Islet of Langerhans (tissue), 1 donor: ENCODE measurements around the gene TNS3.

Source experiments
- FAIRE-seq: peaks from one replicate; lab custom pipeline; 2011; peaks lifted over from hg19 to GRCh38; lab: Jason Lieb, UNC

TNS3 gene

DNA sequence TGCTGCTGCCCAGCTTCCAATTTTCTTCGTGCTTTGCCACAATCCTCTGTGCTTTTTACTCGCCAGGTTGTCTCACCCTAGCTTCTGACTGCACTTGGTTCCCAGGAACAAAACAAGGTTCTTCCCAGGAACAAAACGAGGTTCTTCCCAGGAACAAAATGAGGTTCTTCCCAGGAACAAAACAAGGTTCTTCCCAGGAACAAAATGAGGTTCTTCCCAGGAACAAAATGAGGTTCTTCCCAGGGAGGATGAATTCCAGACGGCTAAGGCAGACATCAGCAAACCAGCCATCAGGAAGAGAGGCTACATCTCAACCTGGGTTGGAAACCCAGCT lies 41.9 kb downstream of the TNS3 start:
- FAIRE-seq = no peak

DNA sequence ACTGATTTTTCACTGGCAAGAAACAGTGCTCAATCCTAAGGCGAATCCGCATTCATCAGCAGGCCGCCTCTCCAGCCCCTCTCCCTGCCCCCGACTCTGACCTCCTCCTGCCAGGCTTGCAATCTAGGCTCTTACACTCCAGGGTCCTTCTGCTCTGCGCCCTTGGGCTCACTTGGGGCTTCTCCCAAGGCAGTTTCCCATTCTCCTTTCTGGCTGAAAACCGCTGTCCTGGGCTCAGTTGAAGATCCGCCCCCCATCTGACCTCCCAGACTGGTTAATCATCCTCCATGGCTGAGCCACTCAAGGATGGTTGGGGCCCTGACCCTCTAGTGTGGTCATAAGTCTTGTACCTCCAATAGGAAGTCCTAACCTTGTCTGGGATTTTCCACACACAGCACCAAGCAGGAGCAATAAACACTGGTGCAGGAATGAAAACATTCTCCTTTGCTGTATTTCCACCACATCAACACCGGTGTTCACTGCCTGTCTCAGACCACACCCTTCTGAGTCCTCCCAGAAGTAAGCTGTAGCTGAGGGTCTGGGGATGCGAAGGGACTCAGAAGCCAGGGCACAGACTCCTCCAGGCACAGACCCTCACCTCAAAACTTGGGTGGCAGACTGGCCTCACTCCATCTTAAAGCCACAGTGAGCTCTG lies 42.4 kb downstream of the TNS3 start:
- FAIRE-seq = no peak

DNA sequence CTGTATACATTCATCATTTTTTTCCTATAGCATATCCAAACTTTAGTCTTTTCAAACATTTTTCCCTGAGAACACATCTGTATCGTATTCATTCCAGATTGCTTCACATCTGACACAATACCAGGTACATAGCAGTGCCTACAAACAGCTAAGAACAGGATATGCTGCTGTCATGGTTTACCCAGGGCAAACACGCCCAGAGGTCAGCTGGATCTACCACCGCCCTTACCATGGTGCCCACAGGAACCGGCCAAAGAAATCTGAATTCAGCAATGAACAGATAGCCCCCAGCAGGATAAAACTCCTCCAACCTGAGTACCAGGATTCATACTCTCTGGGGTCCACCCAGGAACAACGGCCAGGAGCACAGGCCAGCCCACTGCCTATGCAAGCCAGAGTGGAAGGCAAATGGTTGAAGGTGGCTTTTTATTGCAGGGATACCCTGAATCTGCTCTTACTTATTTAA lies 43.0 kb downstream of the TNS3 start:
- FAIRE-seq = no peak

DNA sequence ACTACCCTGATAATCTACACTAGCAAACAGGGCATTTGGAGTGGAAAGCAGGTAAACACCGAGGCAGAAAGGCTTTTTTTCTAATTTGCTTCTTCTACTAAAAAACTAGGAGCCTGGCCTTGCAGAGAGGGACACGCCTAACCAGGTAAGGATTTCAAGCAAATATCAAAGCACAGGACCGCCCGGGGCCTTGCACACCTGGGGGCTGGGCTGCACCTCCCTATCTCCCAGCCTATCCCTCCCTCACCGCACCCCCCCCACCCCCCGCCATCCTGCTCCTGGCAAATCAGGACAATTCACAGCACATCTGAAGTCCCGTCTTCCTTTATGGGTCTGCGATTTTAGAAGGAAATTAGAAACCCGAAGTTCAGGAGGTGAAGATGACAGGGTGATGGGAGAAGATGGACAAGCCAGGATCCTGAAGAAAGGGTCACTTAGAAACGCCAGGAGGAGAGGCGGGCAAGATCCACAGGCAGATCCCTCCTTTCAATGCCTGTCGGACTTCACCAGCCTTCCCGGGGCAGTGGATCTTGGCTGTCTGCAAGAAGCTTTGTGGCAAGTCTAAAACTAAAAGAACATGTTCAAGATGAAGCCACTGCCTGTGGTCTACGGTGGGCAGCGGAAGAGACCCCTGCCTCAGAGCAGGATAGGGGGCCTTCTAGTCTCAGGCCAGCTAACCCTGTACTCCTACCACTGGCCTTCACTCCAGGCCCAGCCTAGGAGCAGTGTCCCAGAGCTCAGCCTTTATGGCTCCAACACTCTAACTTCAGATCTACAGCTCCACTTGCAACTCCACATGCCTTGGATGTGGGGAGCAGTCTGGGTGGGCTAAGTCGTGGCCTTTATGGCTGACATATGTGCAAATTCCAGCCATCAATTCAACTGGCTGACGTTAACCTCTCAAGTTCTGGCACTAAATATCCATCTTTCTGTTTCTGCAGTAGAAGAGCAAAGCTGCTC lies 43.9 kb downstream of the TNS3 start:
- no peak for FAIRE-seq

DNA sequence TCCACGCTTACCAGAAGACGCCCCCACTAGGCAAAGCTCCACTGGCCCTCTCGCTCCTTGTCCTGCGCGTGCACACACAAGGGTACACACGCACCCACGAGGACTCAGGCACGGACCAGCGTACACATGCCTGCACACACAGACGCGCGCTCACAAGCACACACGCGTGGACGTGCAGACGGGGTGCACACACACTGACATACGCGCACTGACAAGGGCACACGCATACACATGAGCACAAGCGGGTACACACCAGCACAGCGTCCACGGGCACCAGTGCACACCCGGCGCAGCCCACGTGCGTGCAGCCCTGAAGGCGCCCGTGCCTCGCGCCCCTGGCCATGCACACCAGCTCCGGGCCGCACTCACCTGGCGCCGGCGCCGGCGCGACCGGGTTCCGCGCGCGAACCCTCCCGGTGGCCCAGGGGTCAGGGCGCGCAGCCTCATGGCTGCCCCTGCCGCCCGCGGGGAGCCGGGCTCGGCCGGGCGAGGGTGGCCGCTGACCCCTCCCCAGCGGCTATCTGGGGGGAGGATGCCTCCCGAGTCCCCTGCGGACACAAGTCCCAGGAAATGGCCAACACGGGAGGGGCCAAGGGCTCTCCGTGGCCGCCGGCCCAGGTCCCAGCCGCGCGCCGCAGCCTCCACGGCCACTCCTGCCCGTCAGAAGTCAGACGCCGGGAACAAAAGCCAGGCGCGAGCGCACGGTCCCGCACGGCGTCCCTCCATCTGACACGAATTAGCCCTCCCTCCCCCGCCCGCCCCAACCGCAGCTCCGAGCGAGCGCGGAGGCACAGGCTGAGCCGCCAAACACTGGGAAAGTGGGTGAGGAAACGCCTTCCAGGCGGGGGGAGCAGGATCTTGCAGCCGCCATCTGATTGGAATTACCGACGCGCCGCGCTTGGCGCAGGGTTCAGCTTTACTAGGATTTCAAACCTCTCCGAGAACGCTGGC lies 45.0 kb downstream of the TNS3 start:
- no peak for FAIRE-seq

DNA sequence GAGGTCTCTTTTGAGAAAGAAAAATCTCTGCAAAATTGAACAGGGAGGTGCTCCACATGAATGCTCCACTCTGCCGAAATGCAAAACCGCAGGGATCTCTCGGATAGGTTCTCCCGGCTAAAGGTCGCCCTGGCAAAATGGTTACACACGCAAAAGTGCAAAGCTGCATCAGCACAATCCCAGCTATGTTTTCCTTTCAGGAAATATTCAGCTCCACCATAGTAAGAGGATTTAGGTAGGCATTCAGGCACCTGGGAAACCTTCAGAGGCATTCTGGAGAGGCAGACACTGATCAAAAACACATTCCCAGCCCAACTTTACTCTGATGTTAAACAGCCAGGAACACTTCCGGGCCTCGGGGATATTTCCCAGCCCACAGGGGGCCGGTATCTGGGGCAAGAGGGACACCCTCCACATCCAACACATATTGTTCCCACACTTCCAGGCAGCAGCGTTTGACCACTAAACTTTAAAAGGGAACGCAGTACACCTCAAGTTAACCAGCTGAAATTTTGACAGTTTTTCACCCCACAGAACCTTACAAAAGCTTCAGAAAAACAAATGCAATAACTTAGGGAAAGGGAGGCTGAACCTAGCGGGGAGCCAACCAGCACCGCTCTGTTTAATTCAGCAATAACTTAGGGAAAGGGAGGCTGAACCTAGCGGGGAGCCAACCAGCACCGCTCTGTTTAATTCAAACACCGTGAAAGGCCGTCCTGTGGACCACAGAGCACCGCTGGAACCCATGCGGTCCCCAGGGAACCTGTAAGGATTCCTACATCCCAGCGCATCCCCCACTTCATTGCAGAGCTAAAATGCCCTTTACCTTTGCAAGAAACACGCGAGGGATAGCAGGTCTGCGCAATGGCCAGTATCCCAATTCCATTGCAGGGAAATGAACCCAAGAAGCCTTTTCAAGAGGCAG lies 45.9 kb downstream of the TNS3 start:
- FAIRE-seq = no peak

DNA sequence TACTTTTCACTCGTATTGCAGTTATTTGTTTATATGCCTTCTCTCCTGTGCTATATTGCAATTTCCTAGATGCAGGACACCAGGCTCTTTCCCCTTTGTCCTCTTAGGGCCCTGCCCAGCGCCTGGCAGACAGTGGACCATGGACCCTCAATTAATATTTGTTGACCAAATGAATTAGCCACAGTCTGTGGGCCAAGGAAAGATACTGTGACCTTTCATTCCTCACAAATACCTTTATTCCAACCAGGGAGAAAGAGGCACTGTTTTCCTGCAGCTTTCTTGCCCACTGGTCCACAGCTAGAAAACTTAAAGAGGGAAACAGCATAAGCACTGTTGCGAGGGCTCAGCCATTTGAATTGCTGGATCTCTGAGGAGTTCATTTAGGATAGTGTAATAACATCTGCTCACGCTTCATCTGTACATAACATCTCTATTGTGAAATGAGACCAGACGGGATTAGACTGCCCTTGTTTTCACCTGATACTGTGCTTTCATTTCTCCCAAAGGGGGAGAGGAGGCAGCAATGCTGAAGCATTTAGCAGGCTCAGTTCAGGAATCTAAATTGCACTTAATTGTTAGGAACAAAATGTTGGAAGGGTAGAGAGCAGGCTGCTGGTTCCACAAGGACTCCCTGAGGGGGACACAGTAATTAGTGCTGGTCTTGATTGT lies 46.7 kb downstream of the TNS3 start:
- FAIRE-seq = no peak

DNA sequence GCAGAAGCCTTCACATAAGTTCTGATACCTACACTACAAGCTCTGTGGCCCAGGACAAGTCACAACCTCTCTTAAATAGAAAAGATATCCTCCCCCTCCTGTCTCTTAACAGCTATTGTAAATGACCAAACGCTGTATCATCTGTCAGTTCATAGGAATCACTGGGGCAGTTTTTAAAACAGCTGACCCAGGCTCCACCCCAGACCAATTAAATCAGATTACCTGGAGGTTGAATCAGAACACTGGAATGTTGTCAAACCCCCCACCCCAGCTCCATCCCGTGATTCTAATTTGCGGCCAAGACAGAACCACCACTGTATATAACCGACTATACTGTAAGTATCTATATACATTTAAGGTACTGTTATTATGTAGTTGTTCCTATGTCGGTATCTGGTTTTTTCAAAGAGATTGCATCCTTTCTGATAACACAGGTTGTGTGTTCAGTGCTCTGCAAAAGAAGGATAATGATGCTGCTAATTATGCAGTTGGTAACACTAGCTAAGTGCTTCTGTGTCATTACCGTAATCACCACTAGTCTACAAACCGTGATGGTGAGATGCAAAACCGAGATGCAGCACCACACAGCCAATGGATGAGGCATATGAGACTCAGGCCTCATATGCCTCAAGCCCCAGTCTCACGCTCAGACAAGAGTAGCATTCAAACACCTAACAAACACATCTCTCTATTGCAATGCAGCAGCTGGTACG lies 47.4 kb downstream of the TNS3 start:
- peak; percentile 98 for FAIRE-seq

DNA sequence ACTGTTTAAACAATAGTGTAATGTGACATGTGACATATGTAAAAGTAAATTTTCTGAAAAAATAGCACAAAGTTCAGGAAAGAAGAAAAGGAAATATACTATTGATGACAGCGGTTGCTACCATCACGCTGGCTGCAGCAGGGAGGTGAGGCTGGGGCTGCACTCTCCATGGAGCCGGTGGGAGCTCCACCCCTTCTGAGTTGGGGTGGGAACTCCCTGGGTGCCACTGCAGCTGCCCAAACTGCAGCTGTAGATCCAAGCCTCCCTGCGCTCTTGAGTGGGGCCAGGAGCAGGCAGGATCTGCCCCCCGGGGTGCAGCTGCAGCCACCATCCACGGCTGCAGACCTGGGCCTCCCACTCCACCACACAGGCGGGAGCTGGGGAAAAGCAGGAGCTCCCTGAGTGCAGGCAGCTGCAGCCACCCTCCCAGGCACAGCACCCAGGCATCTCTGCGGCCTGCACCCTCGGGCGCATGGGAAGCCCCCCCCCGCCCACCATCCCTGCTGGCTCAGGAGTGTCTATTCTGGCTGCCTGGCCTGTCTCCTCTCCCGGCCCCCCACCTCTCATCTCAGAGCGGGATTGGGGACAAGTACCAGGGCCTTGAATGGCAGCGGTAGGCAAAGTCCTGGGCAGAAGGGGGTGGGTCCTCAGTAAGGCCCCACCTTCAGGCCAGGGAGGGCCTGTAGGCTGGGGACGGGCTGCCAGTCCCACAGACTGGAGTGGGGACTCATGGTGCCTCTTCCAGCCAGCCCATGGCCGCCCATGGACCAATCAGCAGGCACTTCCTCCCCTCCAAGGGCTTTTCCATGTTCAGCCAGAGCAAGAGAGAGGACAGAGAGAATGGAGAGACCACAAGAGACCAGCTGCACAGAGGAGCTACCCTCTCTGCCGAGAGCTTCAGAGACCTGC lies 50.1 kb downstream of the TNS3 start:
- no peak for FAIRE-seq

DNA sequence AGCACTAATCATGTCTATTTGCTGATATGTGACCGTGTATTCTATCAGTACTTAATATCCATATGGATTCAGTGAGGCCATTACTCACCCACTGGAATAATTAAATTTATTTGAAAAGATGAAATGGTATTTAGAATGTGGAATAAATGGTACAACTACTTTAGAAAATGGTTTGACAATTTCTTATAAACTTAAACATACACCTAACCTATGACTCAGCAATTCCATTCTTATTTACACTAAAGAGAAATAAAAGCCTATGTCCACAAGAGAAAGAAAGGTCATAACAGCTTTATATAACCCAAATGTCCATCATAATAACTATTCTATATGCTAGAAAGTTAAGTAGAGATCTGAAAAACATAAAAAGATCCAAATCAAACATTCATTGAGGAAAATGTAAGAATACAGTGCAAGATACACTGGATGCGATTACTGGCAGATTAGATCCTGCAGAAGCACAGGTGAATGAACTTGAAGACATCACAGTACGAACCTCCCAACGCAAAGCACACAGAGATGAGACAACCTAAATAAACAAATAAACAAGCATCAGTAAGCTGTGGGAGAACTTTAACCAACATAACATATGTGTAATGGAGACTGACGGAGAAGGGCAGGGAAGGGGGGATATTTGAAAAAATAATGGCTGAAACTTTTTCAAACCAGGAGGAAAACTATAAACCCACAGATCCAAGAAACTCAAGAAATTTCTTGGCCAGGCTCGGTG lies 51.9 kb downstream of the TNS3 start:
- FAIRE-seq = peak; percentile 27

DNA sequence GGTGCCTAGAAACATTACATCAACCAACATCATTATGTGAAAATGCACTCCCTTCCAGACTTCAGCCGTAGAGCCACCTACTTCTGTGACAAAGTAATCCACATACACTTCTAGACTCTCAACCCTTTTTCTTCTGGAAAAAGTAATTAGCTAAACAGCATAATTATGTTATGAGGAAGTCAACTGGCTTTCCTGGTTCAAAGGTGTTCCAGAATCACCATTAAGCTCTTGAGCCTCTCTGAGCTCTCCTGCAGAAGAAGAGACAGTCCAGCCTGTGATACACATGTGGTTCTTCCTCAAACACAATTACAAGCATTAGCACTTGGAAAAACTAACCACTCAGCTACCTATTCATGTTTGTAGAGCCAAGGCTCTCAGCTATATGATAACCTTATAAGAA lies 52.5 kb downstream of the TNS3 start:
- FAIRE-seq = peak; percentile 80

DNA sequence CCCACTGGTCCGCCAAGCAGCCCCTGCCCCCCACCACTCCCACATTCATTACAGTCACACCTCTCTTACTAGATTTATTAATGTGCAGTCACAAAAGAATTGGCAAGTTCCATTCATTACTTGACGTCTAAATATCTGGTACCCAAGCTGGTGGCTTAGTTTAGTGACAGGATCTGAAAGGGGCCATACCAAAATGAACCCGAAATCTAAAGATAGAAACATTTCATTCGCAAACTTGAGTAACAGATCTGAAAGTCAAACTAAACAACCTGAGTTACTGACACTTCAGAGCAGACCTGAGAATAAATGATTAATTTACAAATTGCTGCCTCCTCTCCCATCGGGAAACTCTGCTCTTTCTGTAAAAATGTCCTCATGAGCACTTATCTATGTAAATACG lies 53.4 kb downstream of the TNS3 start:
- no peak for FAIRE-seq

DNA sequence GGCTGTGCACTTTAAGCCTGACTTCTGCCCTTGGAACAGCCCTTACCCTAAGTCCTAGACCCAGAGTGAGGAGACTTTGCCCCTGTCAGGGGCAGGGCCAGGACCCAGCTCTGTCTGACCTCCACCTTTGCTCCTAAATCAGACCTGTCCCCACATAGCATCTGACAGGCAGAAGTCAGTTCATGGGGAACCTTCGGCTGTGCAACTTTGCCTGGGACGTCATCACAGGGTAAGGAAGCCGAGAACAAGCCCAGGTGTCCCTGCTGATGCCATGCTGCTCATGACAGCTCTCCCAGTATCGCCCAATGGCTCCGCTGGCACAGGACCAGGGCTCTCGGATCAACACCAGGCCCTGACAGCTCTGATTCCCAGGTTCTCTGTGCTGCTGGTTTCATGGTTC lies 55.4 kb downstream of the TNS3 start:
- FAIRE-seq = no peak

DNA sequence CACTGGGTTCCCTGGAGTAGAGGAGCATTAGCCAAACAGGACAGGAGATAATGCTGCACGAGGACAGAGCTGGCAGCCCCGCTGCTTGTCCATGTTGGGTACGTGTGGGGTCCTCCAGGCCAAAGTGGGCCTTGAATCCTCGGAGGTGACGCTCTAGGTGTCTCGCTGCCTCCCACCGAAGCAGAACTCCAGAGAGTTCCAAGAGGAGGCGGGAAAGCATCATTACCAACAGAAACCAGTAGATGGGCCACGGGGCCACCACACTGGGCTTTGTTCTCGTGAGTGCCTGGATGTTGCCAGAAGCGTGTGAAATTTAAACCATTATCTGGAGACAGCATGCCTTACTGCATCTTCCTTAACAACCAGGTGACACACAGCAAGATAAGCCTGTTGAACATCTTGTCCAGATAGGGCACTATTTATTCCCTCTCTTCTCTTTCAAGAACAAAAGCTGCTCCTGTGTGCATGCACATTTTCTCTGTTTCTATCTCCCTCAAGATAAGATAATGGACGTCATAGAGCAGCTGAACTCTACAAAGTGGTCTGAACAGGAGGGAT lies 56.8 kb downstream of the TNS3 start:
- no peak for FAIRE-seq

DNA sequence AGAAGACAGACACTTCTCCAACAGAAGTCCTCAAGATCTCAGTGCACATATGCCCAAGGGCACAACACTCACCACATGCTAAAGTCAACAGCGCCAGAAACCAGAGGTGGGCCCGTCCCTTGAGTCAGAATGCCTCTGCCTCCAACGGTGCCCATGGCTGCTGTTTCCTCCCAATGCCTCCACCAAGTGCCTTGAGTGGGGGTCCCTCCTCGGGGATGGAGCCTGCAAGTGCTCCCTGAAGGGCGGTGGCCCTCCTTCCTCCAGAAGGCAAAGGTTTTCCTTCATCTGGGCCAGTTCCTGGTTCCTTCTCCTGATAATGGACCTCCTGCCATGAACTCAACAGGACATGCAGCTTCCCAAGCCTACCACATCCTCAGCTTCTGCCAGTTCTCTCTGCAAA lies 58.5 kb downstream of the TNS3 start:
- FAIRE-seq = no peak

DNA sequence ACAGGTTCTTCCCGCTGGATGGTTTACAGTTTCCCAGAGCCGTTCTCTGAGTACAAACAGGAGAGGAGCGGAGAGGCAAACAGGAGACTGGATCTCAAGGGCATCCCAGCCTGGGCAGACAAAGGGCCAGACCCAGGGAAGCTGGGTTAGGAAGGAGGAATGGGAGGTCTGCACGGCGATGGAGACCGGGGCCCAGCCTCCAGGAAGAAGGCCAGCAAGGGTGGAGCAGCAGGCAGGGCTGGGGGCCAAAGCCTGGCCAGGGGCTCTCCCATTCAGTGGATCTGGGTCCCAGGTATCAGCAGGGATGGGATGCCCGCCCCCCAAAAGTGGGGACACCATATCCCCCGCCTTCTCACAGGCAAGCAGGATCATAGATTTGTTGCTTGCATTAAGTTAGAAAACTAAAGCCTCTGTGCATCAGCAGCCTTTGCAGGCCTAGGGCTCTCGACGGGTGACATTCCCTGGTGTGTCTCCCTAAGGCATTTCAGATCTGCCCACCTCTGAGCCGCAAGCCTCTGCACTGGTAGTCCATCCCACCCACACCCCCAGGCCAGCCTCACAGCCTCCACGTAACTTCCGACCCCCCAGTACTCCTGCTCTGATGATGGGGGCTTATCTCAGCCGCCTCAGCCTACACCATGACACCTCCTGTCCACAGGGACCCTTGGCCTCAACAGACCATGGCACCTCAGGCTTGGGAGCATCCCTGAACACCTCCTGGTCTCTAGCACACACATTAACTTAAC lies 59.9 kb downstream of the TNS3 start:
- FAIRE-seq = no peak
